H9 (cell line): ENCODE measurements around the gene INSL3. TPM values are rescaled to one million over a fixed set of nuclear protein-coding genes. Genes with fewer than 3 reads are reported as not detected.

Experiments
- DNase-seq: peaks from one replicate; pipeline ENCODE4 v3.0.0-alpha.2; 2017
- H2AFZ ChIP-seq: one replicate; pipeline ENCODE4 v1.6.1; 2013; ENCODE audit warnings: mild to moderate bottlenecking, low read length, control low read depth, moderate library complexity
- H2AK5ac ChIP-seq: 2 replicates; pipeline ENCODE4 v1.6.1; 2013; ENCODE audit warnings: low read length, control low read depth, mixed read lengths; ENCODE audit not compliant: insufficient read length
- H2BK120ac ChIP-seq: one replicate; pipeline ENCODE4 v1.6.1; 2013; ENCODE audit warnings: low read depth, mild to moderate bottlenecking, low read length, control low read depth, inconsistent platforms; ENCODE audit not compliant: poor library complexity, severe bottlenecking
- H2BK12ac ChIP-seq: 2 replicates; pipeline ENCODE4 v1.6.1; 2013; ENCODE audit warnings: low read length, control low read depth, mixed read lengths, low read depth; ENCODE audit not compliant: insufficient read length
- H2BK15ac ChIP-seq: 2 replicates; pipeline ENCODE4 v1.6.1; 2013; ENCODE audit warnings: low read depth, low read length, control low read depth
- H2BK20ac ChIP-seq: one replicate; pipeline ENCODE4 v1.6.1; 2013; ENCODE audit warnings: low read depth, mild to moderate bottlenecking, low read length, control low read depth, inconsistent platforms; ENCODE audit not compliant: poor library complexity, severe bottlenecking
- H2BK5ac ChIP-seq: 2 replicates; pipeline ENCODE4 v1.6.1; 2013; ENCODE audit warnings: low read length, control low read depth, mixed read lengths; ENCODE audit not compliant: insufficient read length
- H3K14ac ChIP-seq: 2 replicates; pipeline ENCODE4 v1.6.1; 2013; ENCODE audit warnings: low read length, control low read depth; ENCODE audit not compliant: insufficient read depth
- H3K18ac ChIP-seq: 2 replicates; pipeline ENCODE4 v1.6.1; 2013; ENCODE audit warnings: low read depth, mild to moderate bottlenecking, mixed read lengths, low read length, control low read depth; ENCODE audit not compliant: insufficient read length
- H3K23ac ChIP-seq: 2 replicates; pipeline ENCODE4 v1.6.1; 2013; ENCODE audit warnings: low read length, control low read depth, mixed read lengths, low read depth; ENCODE audit not compliant: insufficient read length
- H3K23me2 ChIP-seq: 2 replicates; pipeline ENCODE4 v1.6.1; 2013; ENCODE audit warnings: low read depth, mild to moderate bottlenecking, mixed read lengths, low read length, control low read depth; ENCODE audit not compliant: insufficient read length, poor library complexity, severe bottlenecking
- H3K27ac ChIP-seq: 2 replicates; pipeline ENCODE4 v1.5.1; 2013; ENCODE audit warnings: low read length, control low read depth, mixed read lengths, low read depth; ENCODE audit not compliant: insufficient read length
- H3K27me3 ChIP-seq: 2 replicates; pipeline ENCODE4 v1.6.1; 2013; ENCODE audit warnings: low read length, control low read depth, inconsistent platforms; ENCODE audit not compliant: insufficient read depth
- H3K4ac ChIP-seq: 2 replicates; pipeline ENCODE4 v1.6.1; 2013; ENCODE audit warnings: low read depth, mild to moderate bottlenecking, control low read depth, inconsistent platforms, low read length, moderate library complexity
- H3K4me1 ChIP-seq: 2 replicates; pipeline ENCODE4 v1.6.1; 2013; ENCODE audit warnings: low read length, control low read depth, inconsistent platforms; ENCODE audit not compliant: insufficient read depth
- H3K4me2 ChIP-seq: 2 replicates; pipeline ENCODE4 v1.6.1; 2013; ENCODE audit warnings: low read length, control low read depth, mixed read lengths; ENCODE audit not compliant: insufficient read length, insufficient read depth
- H3K56ac ChIP-seq: 2 replicates; pipeline ENCODE4 v1.6.1; 2013; ENCODE audit warnings: low read depth, mild to moderate bottlenecking, mixed read lengths, low read length, control low read depth; ENCODE audit not compliant: insufficient read length
- H3K79me1 ChIP-seq: 2 replicates; pipeline ENCODE4 v1.6.1; 2013; ENCODE audit warnings: low read depth, mild to moderate bottlenecking, moderate library complexity, low read length, control low read depth, inconsistent platforms; ENCODE audit not compliant: insufficient read depth, poor library complexity, severe bottlenecking
- H3K79me2 ChIP-seq: 2 replicates; pipeline ENCODE4 v1.6.1; 2013; ENCODE audit warnings: low read length, control low read depth, inconsistent platforms; ENCODE audit not compliant: insufficient read depth
- H3K9ac ChIP-seq: 2 replicates; pipeline ENCODE4 v1.6.1; 2013; ENCODE audit warnings: low read length, control low read depth, mixed read lengths; ENCODE audit not compliant: insufficient read length; ENCODE audit errors: extremely low read depth
- H3K9me3 ChIP-seq: one replicate; pipeline ENCODE4 v1.6.1; 2013; ENCODE audit warnings: low read depth, low read length, inconsistent platforms; ENCODE audit not compliant: control insufficient read depth
- H3T11ph ChIP-seq: one replicate; pipeline ENCODE4 v1.6.1; 2013; ENCODE audit warnings: mild to moderate bottlenecking, low read length, control low read depth, inconsistent platforms
- H4K20me1 ChIP-seq: one replicate; pipeline ENCODE4 v1.6.1; 2013; ENCODE audit not compliant: control insufficient read depth, insufficient read length, insufficient read depth
- H4K5ac ChIP-seq: 2 replicates; pipeline ENCODE4 v1.6.1; 2013; ENCODE audit warnings: low read depth, mild to moderate bottlenecking, mixed read lengths, low read length, control low read depth; ENCODE audit not compliant: insufficient read length
- H4K8ac ChIP-seq: replicated peaks from 2 replicates; pipeline ENCODE4 v1.6.1; 2013; ENCODE audit warnings: low read length, control low read depth, mixed read lengths, low read depth; ENCODE audit not compliant: insufficient read length
- H4K91ac ChIP-seq: 2 replicates; pipeline ENCODE4 v1.6.1; 2013; ENCODE audit warnings: low read depth, mild to moderate bottlenecking, moderate library complexity, mixed read lengths, low read length, control low read depth; ENCODE audit not compliant: insufficient read length
- H3K27ac Mint-ChIP-seq, 3 experiments: 2 replicates in 2 of 3; 3 replicates in 1 of 3; pipeline ENCODE4 v1.8.0; 2020 to 2021; ENCODE audit warnings: mixed read lengths in 3 of 3, mild to moderate bottlenecking in 1 of 3, moderate library complexity in 1 of 3
- H3K27me3 Mint-ChIP-seq: 2 replicates; pipeline ENCODE4 v1.8.0; 2021; ENCODE audit warnings: low read depth, mild to moderate bottlenecking, moderate library complexity, mixed read lengths
- H3K36me3 Mint-ChIP-seq, 3 experiments: 2 replicates in 2 of 3; 3 replicates in 1 of 3; pipeline ENCODE4 v1.8.0; 2020 to 2021; ENCODE audit warnings: low read depth in 3 of 3, mixed read lengths in 3 of 3; ENCODE audit not compliant: insufficient read depth in 1 of 3
- H3K4me1 Mint-ChIP-seq, 2 experiments: 2 replicates each; pipeline ENCODE4 v1.8.0; 2020; ENCODE audit warnings: mixed read lengths in 2 of 2
- H3K4me3 Mint-ChIP-seq, 2 experiments: 2 replicates in 1 of 2; 3 replicates in 1 of 2; pipeline ENCODE4 v1.8.0; 2020 to 2021; ENCODE audit warnings: mild to moderate bottlenecking in 2 of 2, mixed read lengths in 2 of 2, moderate library complexity in 1 of 2
- H3K9me3 Mint-ChIP-seq, 2 experiments: 2 replicates in 1 of 2; 3 replicates in 1 of 2; pipeline ENCODE4 v1.8.0; 2020; ENCODE audit warnings: mild to moderate bottlenecking in 2 of 2, mixed read lengths in 2 of 2, moderate library complexity in 1 of 2
- CTCF ChIP-seq: fragments of 200-600 bp; sonication (generic); conservative IDR thresholded peaks from 3 replicates; pipeline ENCODE4 v1.8.0; 2021; ENCODE audit warnings: antibody characterized with exemption, mild to moderate bottlenecking
- WGBS: extraction: QIAGEN DNeasy Blood & Tissue Kit; methylation state at CpG from one replicate; pipeline ENCODE4 v1.1.7; 2013; ENCODE audit warnings: missing lambda C conversion rate, low lambda C conversion rate, mixed read lengths; ENCODE audit not compliant: insufficient read length; ENCODE audit errors: extremely low coverage; 5-methylcytosine and 5-hydroxymethylcytosine counted together
- total RNA-seq: library from RNA; stranded (reverse); gene quantifications from 2 replicates; pipeline ENCODE4 v1.2.1, GENCODE V29; 2021

Gene INSL3
- total RNA-seq, 1 experiment from 2014 or later: 0.63 TPM

GRCh38 chr19:17770613-17771012 lies 50.7 kb downstream of the INSL3 start:
- Mint-ChIP-seq H3K27me3 (no peaks in the 10 kb centered on the region), H3K9me3 (no peaks in the 10 kb centered on the region; a peak in 1 of 5 replicates), H3K4me3 (no peak overlapping the region), H3K36me3 (peaks cover 2 to 25% (median 10%) of the 10 kb centered on the region in 3 experiments), H3K27ac (no peak overlapping the region), H3K4me1 (peaks cover 5 to 12% of the 10 kb centered on the region in 2 experiments)
- Histone ChIP-seq H3K79me1 (no peaks in the 10 kb centered on the region), H3K79me2 (no peaks in the 10 kb centered on the region), H2BK12ac (no peak overlapping the region), H3K23me2 (no peaks in the 10 kb centered on the region), H2AK5ac (no peak overlapping the region), H3K27me3 (no peaks in the 10 kb centered on the region), H3T11ph (no peak overlapping the region), H3K9me3 (no peaks in the 10 kb centered on the region), H3K23ac (no peak overlapping the region), H4K91ac (no peak overlapping the region), H3K27ac (no peak overlapping the region), H3K56ac (no peak overlapping the region), H2BK120ac (no peak overlapping the region), H4K8ac (no peak overlapping the region), H2BK5ac (no peak overlapping the region), H3K4ac (no peak overlapping the region), H3K4me1 (no peaks in the 10 kb centered on the region), H3K18ac (no peak overlapping the region), H4K5ac (no peak overlapping the region), H3K14ac (no peak overlapping the region), H3K4me2 (no peak overlapping the region), H2BK15ac (no peak overlapping the region), H4K20me1 (no peaks in the 10 kb centered on the region), H2BK20ac (no peak overlapping the region), H3K9ac (no peak overlapping the region), H2AFZ (no peak overlapping the region)
- no peak for TF ChIP-seq CTCF
- WGBS: no CpG with 5 or more reads among the region's 13 CpGs
- DNase-seq: no peak
